ENCODE measurements around the gene CHST9. TPM values are rescaled to one million over a fixed set of nuclear protein-coding genes. Genes with fewer than 3 reads are reported as not detected.
"Not testable (repeated sequence)": the region's sequence is repeated elsewhere in the genome, so short reads cannot be mapped to it uniquely, and the experiment has no call there.

Gene CHST9
- total RNA-seq, 1 donor from 2014 or later, result 0.32 TPM

GRCh38 chr18:27109451-27109850, 75.7 kb downstream of the CHST9 start:
- Mint-ChIP-seq H3K9me3 (ENCODE audit: unreplicated experiment) (peaks cover 6% of the 10 kb centered on the region), H3K27me3 (ENCODE audit: unreplicated experiment) (peaks cover 9% of the 10 kb centered on the region), H3K4me3 (ENCODE audit: unreplicated experiment) (no peak overlapping the region), H3K4me1 (ENCODE audit: unreplicated experiment) (no peaks in the 10 kb centered on the region), H3K27ac (ENCODE audit: unreplicated experiment) (no peak overlapping the region), H3K36me3 (ENCODE audit: unreplicated experiment) (no peaks in the 10 kb centered on the region)
- DNase-seq (ENCODE audit: extremely low spot score, unreplicated experiment), result no peak
- TF ChIP-seq CTCF (IDR thresholded peaks at IDR 0.05), result no peak

- peaks cover 4% of the 10 kb centered on the region for H3K9me3 Mint-ChIP-seq (ENCODE audit: unreplicated experiment)
- peaks cover 9% of the 10 kb centered on the region for H3K27me3 Mint-ChIP-seq (ENCODE audit: unreplicated experiment)
Observed at GRCh38 chr18:27108842-27109241, 76.3 kb downstream of the CHST9 start.

GRCh38 chr18:27104743-27105142, 80.4 kb downstream of the CHST9 start:
- no peaks in the 10 kb centered on the region for H3K9me3 Mint-ChIP-seq (ENCODE audit: unreplicated experiment)
- H3K27me3 Mint-ChIP-seq (ENCODE audit: unreplicated experiment), result peaks cover 9% of the 10 kb centered on the region
- TF ChIP-seq CTCF (IDR thresholded peaks at IDR 0.05), result no peak
- no peaks in the 10 kb centered on the region for H3K36me3 Mint-ChIP-seq (ENCODE audit: unreplicated experiment)
- no peak overlapping the region for H3K27ac Mint-ChIP-seq (ENCODE audit: unreplicated experiment)
- H3K4me3 Mint-ChIP-seq (ENCODE audit: unreplicated experiment), result no peak overlapping the region
- no peak for DNase-seq (ENCODE audit: extremely low spot score, unreplicated experiment)
- no peaks in the 10 kb centered on the region for H3K4me1 Mint-ChIP-seq (ENCODE audit: unreplicated experiment)

More at GRCh38 chr18:27108842-27109241, 76.3 kb downstream of the CHST9 start:
- no peak overlapping the region for H3K27ac Mint-ChIP-seq (ENCODE audit: unreplicated experiment)
- no peaks in the 10 kb centered on the region for H3K4me1 Mint-ChIP-seq (ENCODE audit: unreplicated experiment)
- TF ChIP-seq CTCF (IDR thresholded peaks at IDR 0.05), result no peak
- no peak for DNase-seq (ENCODE audit: extremely low spot score, unreplicated experiment)
- no peaks in the 10 kb centered on the region for H3K36me3 Mint-ChIP-seq (ENCODE audit: unreplicated experiment)
- H3K4me3 Mint-ChIP-seq (ENCODE audit: unreplicated experiment), result no peak overlapping the region

GRCh38 chr18:27094621-27095020, 90.5 kb downstream of the CHST9 start:
- peaks cover 16% of the 10 kb centered on the region for H3K9me3 Mint-ChIP-seq (ENCODE audit: unreplicated experiment)
- no peaks in the 10 kb centered on the region for H3K4me1 Mint-ChIP-seq (ENCODE audit: unreplicated experiment)
- H3K27me3 Mint-ChIP-seq (ENCODE audit: unreplicated experiment), result peaks cover 9% of the 10 kb centered on the region
- no peak for DNase-seq (ENCODE audit: extremely low spot score, unreplicated experiment)
- no peak for TF ChIP-seq CTCF (IDR thresholded peaks at IDR 0.05)
- no peak overlapping the region for H3K4me3 Mint-ChIP-seq (ENCODE audit: unreplicated experiment)
- no peaks in the 10 kb centered on the region for H3K36me3 Mint-ChIP-seq (ENCODE audit: unreplicated experiment)
- H3K27ac Mint-ChIP-seq (ENCODE audit: unreplicated experiment), result no peak overlapping the region

- H3K4me3 Mint-ChIP-seq (ENCODE audit: unreplicated experiment); DNase-seq (ENCODE audit: extremely low spot score, unreplicated experiment); H3K36me3 Mint-ChIP-seq (ENCODE audit: unreplicated experiment); H3K27me3 Mint-ChIP-seq (ENCODE audit: unreplicated experiment); H3K4me1 Mint-ChIP-seq (ENCODE audit: unreplicated experiment); H3K9me3 Mint-ChIP-seq (ENCODE audit: unreplicated experiment); H3K27ac Mint-ChIP-seq (ENCODE audit: unreplicated experiment): not testable (repeated sequence)
Observed at GRCh38 chr18:27093290-27093689, 91.8 kb downstream of the CHST9 start.

GRCh38 chr18:27081701-27082100, 103.4 kb downstream of the CHST9 start:
- Mint-ChIP-seq H3K4me3 (ENCODE audit: unreplicated experiment) (no peak overlapping the region), H3K9me3 (ENCODE audit: unreplicated experiment) (no peaks in the 10 kb centered on the region), H3K27me3 (ENCODE audit: unreplicated experiment) (peaks cover 12% of the 10 kb centered on the region), H3K36me3 (ENCODE audit: unreplicated experiment) (no peaks in the 10 kb centered on the region), H3K4me1 (ENCODE audit: unreplicated experiment) (no peaks in the 10 kb centered on the region), H3K27ac (ENCODE audit: unreplicated experiment) (no peak overlapping the region)
- no peak for TF ChIP-seq CTCF (IDR thresholded peaks at IDR 0.05)
- no peak for DNase-seq (ENCODE audit: extremely low spot score, unreplicated experiment)

All from osteocyte (in vitro differentiated cells).